Measurements from ENCODE around the gene CD8B.

The CD8B gene

DNA sequence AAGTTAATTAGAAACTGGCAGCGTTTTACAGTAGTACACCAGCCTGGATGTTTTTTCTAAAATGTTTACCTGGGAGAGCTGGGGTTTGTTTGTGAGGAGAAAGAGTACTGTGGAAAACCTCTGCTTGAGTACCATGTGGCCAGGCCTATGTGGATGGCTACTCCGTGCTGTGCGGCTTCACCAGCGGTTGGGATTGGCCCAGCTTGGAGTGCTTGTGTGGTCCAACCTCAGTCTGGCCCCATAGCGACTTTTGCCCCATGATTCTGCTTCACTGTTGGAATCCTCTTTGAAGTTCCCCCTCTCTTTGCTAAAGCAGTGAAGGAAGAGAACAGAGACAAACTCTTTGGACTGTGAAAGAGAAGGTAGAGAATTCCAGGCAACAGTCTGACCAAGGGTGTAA, 86.8 kb downstream of the CD8B start:
- no peak for DNase-seq (ENCODE audit: low spot score)

DNA sequence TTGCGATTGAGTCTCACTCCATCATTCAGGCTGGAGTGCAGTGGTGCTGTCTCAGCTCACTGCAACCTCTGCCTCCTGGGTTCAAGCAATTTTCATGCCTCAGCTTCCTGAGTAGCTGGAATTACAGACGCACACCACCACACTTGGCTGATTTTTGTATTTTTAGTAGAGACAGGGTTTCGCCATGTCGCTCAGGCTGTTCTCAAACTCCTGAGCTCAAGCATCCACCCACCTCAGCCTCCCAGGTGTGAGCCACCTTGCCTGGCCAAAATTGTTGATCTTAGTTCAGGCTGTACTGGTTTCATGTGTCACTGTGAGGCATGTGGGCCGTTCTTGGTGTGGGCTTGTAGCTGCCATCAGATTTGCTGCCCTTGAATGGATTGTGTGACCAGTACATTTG, 89.1 kb downstream of the CD8B start:
- DNase-seq (ENCODE audit: low spot score), result no peak

- no peak for DNase-seq (ENCODE audit: low spot score)
Observed at GRCh38 chr2:86770816-86771301, 90.8 kb downstream of the CD8B start.

DNA sequence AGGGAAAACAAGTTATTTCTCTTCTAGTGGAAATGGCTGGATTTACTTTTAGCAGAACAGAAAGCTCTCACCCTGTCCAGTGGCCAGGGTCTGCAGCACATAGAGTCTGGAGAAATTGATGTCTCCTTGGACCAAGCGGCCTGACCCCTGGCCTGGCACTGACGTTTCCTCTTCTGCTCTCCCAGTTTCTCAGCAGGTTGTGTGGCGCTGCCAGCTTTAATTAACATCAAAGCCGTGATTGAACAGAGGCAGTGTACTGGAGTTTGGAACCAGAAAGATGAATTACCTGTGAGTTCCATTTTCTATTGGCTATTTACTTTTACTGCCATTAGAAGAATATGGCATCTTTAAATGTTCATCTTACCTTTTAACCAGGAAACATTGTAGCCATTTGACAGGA, 91.8 kb downstream of the CD8B start:
- DNase-seq (ENCODE audit: low spot score), result no peak

- no peak for DNase-seq (ENCODE audit: low spot score)
Observed at GRCh38 chr2:86768189-86768949, 93.3 kb downstream of the CD8B start.

Measured in SK-N-DZ (cell line).